SK-N-SH treated with all-trans-retinoic acid at 6 μM for 48 hours (cell line): Measurements from ENCODE around the gene LSAMP.

ENCODE experiments used
- ATAC-seq: fragments of 200-7000 bp; cut with Tn5 transposase; 3 replicates; pipeline ENCODE4 v1.9.1; 2020; ENCODE audit warnings: mild to moderate bottlenecking, moderate library complexity
- CSDC2 ChIP-seq: fragments of 250-450 bp; sonication (Bioruptor Pico); IDR thresholded peaks from 2 replicates; pipeline ENCODE4 v1.5.0; 2020; ENCODE audit warnings: mild to moderate bottlenecking, moderate library complexity
- ESRRG ChIP-seq: fragments of 250-450 bp; sonication (Bioruptor Pico); IDR thresholded peaks from 2 replicates; pipeline ENCODE4 v1.6.1; 2021; ENCODE audit warnings: mild to moderate bottlenecking
- GLIS3 ChIP-seq: fragments of 250-450 bp; sonication (Bioruptor Pico); IDR thresholded peaks from 2 replicates; pipeline ENCODE4 v1.5.0; 2020; ENCODE audit warnings: mild to moderate bottlenecking, moderate library complexity
- ISL1 ChIP-seq: fragments of 250-450 bp; sonication (Bioruptor Pico); IDR thresholded peaks from 2 replicates; pipeline ENCODE4 v2.1.2; 2022; ENCODE audit warnings: mild to moderate bottlenecking, moderate library complexity
- OSR1 ChIP-seq: fragments of 250-450 bp; sonication (Bioruptor Pico); IDR thresholded peaks from 2 replicates; pipeline ENCODE4 v1.8.0; 2022; ENCODE audit warnings: moderate library complexity, mild to moderate bottlenecking, inconsistent platforms
- PATZ1 ChIP-seq: fragments of 250-450 bp; sonication (Bioruptor Pico); IDR thresholded peaks from 2 replicates; pipeline ENCODE4 v1.8.0; 2020; ENCODE audit warnings: mild to moderate bottlenecking, moderate library complexity, borderline replicate concordance
- PPARA ChIP-seq: fragments of 250-450 bp; sonication (Bioruptor Pico); IDR thresholded peaks from 2 replicates; pipeline ENCODE4 v1.5.0; 2020; ENCODE audit warnings: mild to moderate bottlenecking, borderline replicate concordance
- RARB ChIP-seq: fragments of 250-450 bp; sonication (Bioruptor Pico); IDR thresholded peaks from 2 replicates; pipeline ENCODE4 v1.8.0; 2021; ENCODE audit warnings: mild to moderate bottlenecking, moderate library complexity
- SNAI2 ChIP-seq: fragments of 250-450 bp; sonication (Bioruptor Pico); IDR thresholded peaks from 2 replicates; pipeline ENCODE4 v1.5.0; 2020; ENCODE audit warnings: mild to moderate bottlenecking, moderate library complexity
- TOX ChIP-seq: fragments of 250-450 bp; sonication (Bioruptor Pico); IDR thresholded peaks from 2 replicates; pipeline ENCODE4 v1.8.0; 2021; ENCODE audit warnings: mild to moderate bottlenecking, moderate library complexity, borderline replicate concordance
- TSHZ2 ChIP-seq: fragments of 250-450 bp; sonication (Bioruptor Pico); IDR thresholded peaks from 2 replicates; pipeline ENCODE4 v1.5.0; 2020; ENCODE audit warnings: mild to moderate bottlenecking, moderate library complexity
- ZC3H10 ChIP-seq: fragments of 250-450 bp; sonication (Bioruptor Pico); IDR thresholded peaks from 2 replicates; pipeline ENCODE4 v1.5.1; 2021; ENCODE audit warnings: mild to moderate bottlenecking, moderate library complexity
- ZFP3 ChIP-seq: fragments of 250-450 bp; sonication (Bioruptor Pico); IDR thresholded peaks from 2 replicates; pipeline ENCODE4 v1.5.0; 2020; ENCODE audit warnings: mild to moderate bottlenecking, moderate library complexity
- ZFP30 ChIP-seq: fragments of 450-650 bp; formaldehyde crosslinking; IDR thresholded peaks from 2 replicates; pipeline ENCODE4 v1.5.0; 2022; ENCODE audit warnings: mild to moderate bottlenecking, moderate library complexity
- TF ChIP-seq, protein P1 (sequence below): fragments of 250-450 bp; sonication (Bioruptor Pico); IDR thresholded peaks from 2 replicates; pipeline ENCODE4 v1.5.1; 2020; ENCODE audit warnings: low read depth, mild to moderate bottlenecking, moderate library complexity

LSAMP gene

GRCh38 chr3:115772951-115773350 is 672.3 kb downstream of the LSAMP start:
- no peak for TF ChIP-seq CSDC2 (CRISPR knock-in tag)
- no peak for TF ChIP-seq GLIS3
- TF ChIP-seq ZFP30: no peak
- TF ChIP-seq, all 23 proteins: peak for 0
- ATAC-seq: no peak

DNA sequence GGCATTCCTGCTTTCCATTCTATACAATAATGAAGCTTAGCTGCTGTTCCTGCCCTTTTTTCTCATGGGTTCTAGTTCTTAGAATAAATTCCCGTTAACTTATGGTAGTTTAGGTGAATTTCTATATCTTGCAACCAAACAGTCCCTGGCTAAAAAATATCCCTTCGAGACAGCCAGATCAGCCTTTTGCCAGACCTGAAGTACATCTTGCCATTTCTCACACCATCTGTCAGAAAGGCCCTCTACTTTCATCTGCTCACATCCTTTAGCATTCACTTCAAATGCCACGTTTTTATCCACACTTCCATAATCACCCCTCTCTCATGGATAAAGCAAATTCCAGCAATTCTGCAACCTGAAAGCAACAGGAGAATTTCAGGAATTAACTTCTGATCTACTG is 676.6 kb downstream of the LSAMP start:
- no peak for TF ChIP-seq RARB (CRISPR knock-in tag)
- no peak for ATAC-seq

DNA sequence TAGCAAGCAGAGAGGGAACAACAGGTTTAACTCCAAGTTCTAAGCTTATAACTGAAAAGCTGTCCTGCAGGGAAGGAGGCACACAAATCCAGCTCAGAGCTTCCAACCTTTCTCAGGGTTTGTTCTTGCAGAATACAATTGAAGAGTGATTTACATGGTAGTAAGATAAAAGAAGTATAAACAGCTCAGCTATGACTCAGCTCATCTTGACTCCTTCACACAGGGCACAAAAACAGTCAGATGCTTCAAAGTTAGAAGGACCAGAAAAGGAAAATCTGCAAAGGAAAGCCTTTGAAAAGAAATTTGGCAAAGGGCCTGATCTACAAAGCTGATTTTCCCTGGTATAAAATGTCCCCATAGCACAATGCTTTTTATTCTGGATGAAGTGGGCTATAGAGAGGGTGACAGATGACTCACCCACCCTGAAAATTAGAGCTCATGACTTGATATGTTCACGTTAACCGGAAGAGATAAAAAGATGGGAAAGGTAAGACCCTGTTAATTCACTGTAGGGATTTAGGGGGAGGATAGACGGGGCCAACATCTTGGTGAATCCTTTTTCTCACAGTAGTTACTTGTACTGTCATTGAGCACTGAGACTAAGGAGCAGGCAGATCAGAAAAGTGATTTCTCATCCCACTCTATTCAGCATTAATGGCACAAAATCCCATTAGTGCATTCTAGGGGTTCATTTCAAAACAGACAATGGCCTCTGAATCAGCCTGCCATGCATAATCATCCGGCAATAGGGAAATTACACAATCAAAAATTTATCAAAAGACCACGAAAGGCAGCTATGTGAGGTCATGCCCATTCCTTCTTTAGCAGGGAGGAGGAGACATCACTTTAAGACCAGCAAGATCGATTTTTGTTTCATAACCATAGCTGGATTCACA is 678.5 kb downstream of the LSAMP start:
- ATAC-seq: peak; percentile 70
- TF ChIP-seq OSR1 (CRISPR knock-in tag) (no peak), ISL1 (CRISPR knock-in tag) (peak; percentile 60), PATZ1 (CRISPR knock-in tag) (no peak), ZFP3 (CRISPR knock-in tag) (no peak), PPARA (CRISPR knock-in tag) (no peak)

- ATAC-seq: no peak
These were observed 683.4 kb downstream of the LSAMP start for GRCh38 chr3:115761927-115762305.

More at GRCh38 chr3:115761927-115762305, 683.4 kb downstream of the LSAMP start:
- TF ChIP-seq, protein P1, sequence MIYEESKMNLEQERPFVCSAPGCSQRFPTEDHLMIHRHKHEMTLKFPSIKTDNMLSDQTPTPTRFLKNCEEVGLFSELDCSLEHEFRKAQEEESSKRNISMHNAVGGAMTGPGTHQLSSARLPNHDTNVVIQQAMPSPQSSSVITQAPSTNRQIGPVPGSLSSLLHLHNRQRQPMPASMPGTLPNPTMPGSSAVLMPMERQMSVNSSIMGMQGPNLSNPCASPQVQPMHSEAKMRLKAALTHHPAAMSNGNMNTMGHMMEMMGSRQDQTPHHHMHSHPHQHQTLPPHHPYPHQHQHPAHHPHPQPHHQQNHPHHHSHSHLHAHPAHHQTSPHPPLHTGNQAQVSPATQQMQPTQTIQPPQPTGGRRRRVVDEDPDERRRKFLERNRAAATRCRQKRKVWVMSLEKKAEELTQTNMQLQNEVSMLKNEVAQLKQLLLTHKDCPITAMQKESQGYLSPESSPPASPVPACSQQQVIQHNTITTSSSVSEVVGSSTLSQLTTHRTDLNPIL: no peak
- TF ChIP-seq RARB (CRISPR knock-in tag) (no peak), TSHZ2 (CRISPR knock-in tag) (no peak), ZFP30 (no peak), ZC3H10 (no peak), GLIS3 (no peak), CSDC2 (CRISPR knock-in tag) (no peak), SNAI2 (CRISPR knock-in tag) (no peak), PPARA (CRISPR knock-in tag) (no peak), PATZ1 (CRISPR knock-in tag) (no peak), ESRRG (CRISPR knock-in tag) (no peak), OSR1 (CRISPR knock-in tag) (no peak), TOX (CRISPR knock-in tag) (no peak), ZFP3 (CRISPR knock-in tag) (no peak)
